Daoy (cell line): ENCODE measurements around the gene NSUN6. TPM values are rescaled to one million over a fixed set of nuclear protein-coding genes. Genes with fewer than 3 reads are reported as not detected.
"Not testable (repeated sequence)": the region's sequence is repeated elsewhere in the genome, so short reads cannot be mapped to it uniquely, and the experiment has no call there.

ENCODE experiments used
- DNase-seq: peaks from one replicate; pipeline ENCODE4 v3.0.0-alpha.2; 2015; ENCODE audit warnings: low read depth
- total RNA-seq: library from RNA; depleted of rRNA; stranded (reverse); fragments of >200 nt; shearing (Covaris generic); gene quantifications from 2 replicates; pipeline ENCODE4 v1.2.3, GENCODE V29; 2014

Gene NSUN6
- total RNA-seq, 1 experiment from 2014 or later: 13.5 TPM

GRCh38 chr10:18659819-18660535 lies 8.6 kb upstream of the NSUN6 start:
- DNase-seq: peak; percentile 14

GRCh38 chr10:18659125-18659818 lies 7.9 kb upstream of the NSUN6 start, which contains the start of gene ARL5B:
ARL5B (plus strand) TSS chr10:18659431; CDS start chr10:18659638, 207 bp downstream.
- DNase-seq: peak; percentile 97

- DNase-seq: peak; percentile 15
Measured at GRCh38 chr10:18658271-18659124, 7.1 kb upstream of the NSUN6 start.

- DNase-seq: no peak
Measured at GRCh38 chr10:18656724-18657123, 5.3 kb upstream of the NSUN6 start.

GRCh38 chr10:18653112-18653511 lies 1.7 kb upstream of the NSUN6 start:
- no peak for DNase-seq

- no peak for DNase-seq
Measured at GRCh38 chr10:18650404-18650997, 886 bp downstream of the NSUN6 start.

GRCh38 chr10:18649364-18649959 lies 1.9 kb downstream of the NSUN6 start:
- DNase-seq: no peak

GRCh38 chr10:18647945-18648344 lies 3.4 kb downstream of the NSUN6 start:
- no peak for DNase-seq

GRCh38 chr10:18647151-18647550 lies 4.2 kb downstream of the NSUN6 start:
- DNase-seq: no peak

GRCh38 chr10:18639719-18640118 lies 11.7 kb downstream of the NSUN6 start:
- not testable (repeated sequence) for DNase-seq

- DNase-seq: not testable (repeated sequence)
Measured at GRCh38 chr10:18637400-18637799, 14.0 kb downstream of the NSUN6 start.

- DNase-seq: no peak
Measured at GRCh38 chr10:18635995-18636394, 15.4 kb downstream of the NSUN6 start.

GRCh38 chr10:18632500-18632899 lies 18.9 kb downstream of the NSUN6 start:
- not testable (repeated sequence) for DNase-seq

GRCh38 chr10:18627452-18628018 lies 23.9 kb downstream of the NSUN6 start:
- peak; percentile 56 for DNase-seq

- DNase-seq: no peak
Measured at GRCh38 chr10:18625886-18626285, 25.5 kb downstream of the NSUN6 start.

GRCh38 chr10:18623671-18624070 lies 27.7 kb downstream of the NSUN6 start:
- DNase-seq: not testable (repeated sequence)

GRCh38 chr10:18620856-18621255 lies 30.5 kb downstream of the NSUN6 start:
- DNase-seq: no peak

GRCh38 chr10:18619016-18619415 lies 32.4 kb downstream of the NSUN6 start:
- DNase-seq: peak; percentile 64

GRCh38 chr10:18616337-18616736 lies 35.0 kb downstream of the NSUN6 start:
- no peak for DNase-seq

GRCh38 chr10:18615618-18616017 lies 35.8 kb downstream of the NSUN6 start:
- DNase-seq: no peak

GRCh38 chr10:18611168-18611567 lies 40.2 kb downstream of the NSUN6 start:
- no peak for DNase-seq
